Astrocyte (in vitro differentiated cells and primary cell): Measurements from ENCODE around the gene UBE2M. TPM values are rescaled to one million over a fixed set of nuclear protein-coding genes. Genes with fewer than 3 reads are reported as not detected.

Experiments used
- DNase-seq: peaks from one replicate; pipeline ENCODE4 v3.0.0-alpha.2; 2010; ENCODE audit warnings: low read depth
- FAIRE-seq: peaks from 2 replicates; lab custom pipeline; 2011; peaks lifted over from hg19 to GRCh38; lab: Jason Lieb, UNC
- H2AFZ ChIP-seq: 2 replicates; pipeline ENCODE4 v1.6.0; 2012; ENCODE audit warnings: low read depth, low read length, inconsistent platforms
- H3K27ac ChIP-seq: 2 replicates; pipeline ENCODE4 v1.5.1; 2011; ENCODE audit warnings: low read depth, low read length, inconsistent platforms
- H3K27me3 ChIP-seq: 2 replicates; pipeline ENCODE4 v1.6.0; 2011; ENCODE audit warnings: low read length, inconsistent platforms; ENCODE audit not compliant: insufficient read depth
- H3K36me3 ChIP-seq: 2 replicates; pipeline ENCODE4 v1.5.1; 2011; ENCODE audit warnings: low read length, inconsistent platforms; ENCODE audit not compliant: insufficient read depth
- H3K4me1 ChIP-seq: 2 replicates; pipeline ENCODE4 v1.5.1; 2011; ENCODE audit warnings: low read length, inconsistent platforms; ENCODE audit not compliant: insufficient read depth
- H3K4me2 ChIP-seq: 2 replicates; pipeline ENCODE4 v1.6.0; 2012; ENCODE audit warnings: low read length, inconsistent platforms
- H3K4me3 ChIP-seq: 2 replicates; pipeline ENCODE4 v1.5.1; 2011; ENCODE audit warnings: low read depth, mild to moderate bottlenecking, low read length, inconsistent platforms; ENCODE audit not compliant: insufficient read depth
- H3K79me2 ChIP-seq: 2 replicates; pipeline ENCODE4 v1.6.0; 2012; ENCODE audit warnings: mild to moderate bottlenecking, low read length, inconsistent platforms; ENCODE audit not compliant: insufficient read depth
- H3K9ac ChIP-seq: 2 replicates; pipeline ENCODE4 v1.6.0; 2012; ENCODE audit warnings: mild to moderate bottlenecking, low read length, inconsistent platforms
- H3K9me3 ChIP-seq: 2 replicates; pipeline ENCODE4 v1.5.1; 2012; ENCODE audit warnings: low read depth, mild to moderate bottlenecking, low read length, inconsistent platforms; ENCODE audit not compliant: insufficient read depth
- H4K20me1 ChIP-seq: 2 replicates; pipeline ENCODE4 v1.6.0; 2012; ENCODE audit warnings: low read length, inconsistent platforms; ENCODE audit not compliant: insufficient read depth
- H3K27ac Mint-ChIP-seq: one replicate; pipeline ENCODE4 v1.8.0; 2021; ENCODE audit warnings: mild to moderate bottlenecking, mixed read lengths; ENCODE audit not compliant: unreplicated experiment
- H3K27me3 Mint-ChIP-seq: one replicate; pipeline ENCODE4 v1.8.0; 2021; ENCODE audit warnings: low read depth, mixed read lengths; ENCODE audit not compliant: unreplicated experiment
- H3K36me3 Mint-ChIP-seq: one replicate; pipeline ENCODE4 v1.8.0; 2021; ENCODE audit warnings: low read depth, mixed read lengths; ENCODE audit not compliant: unreplicated experiment
- H3K4me1 Mint-ChIP-seq: one replicate; pipeline ENCODE4 v1.8.0; 2021; ENCODE audit warnings: low read depth, mixed read lengths; ENCODE audit not compliant: unreplicated experiment
- H3K4me3 Mint-ChIP-seq: one replicate; pipeline ENCODE4 v1.8.0; 2021; ENCODE audit warnings: mild to moderate bottlenecking, moderate library complexity, mixed read lengths; ENCODE audit not compliant: unreplicated experiment
- H3K9me3 Mint-ChIP-seq: one replicate; pipeline ENCODE4 v1.8.0; 2021; ENCODE audit warnings: mild to moderate bottlenecking, mixed read lengths; ENCODE audit not compliant: unreplicated experiment
- EZH2 ChIP-seq: IDR thresholded peaks from 2 replicates; pipeline ENCODE4 v1.6.1; 2012; ENCODE audit warnings: mild to moderate bottlenecking, low read length, inconsistent platforms; ENCODE audit not compliant: insufficient read depth
- total RNA-seq: library from RNA; stranded (reverse); gene quantifications from 2 replicates; pipeline ENCODE4 v1.2.1, GENCODE V29; 2021
- TF ChIP-seq, protein P1 (sequence below): IDR thresholded peaks from 2 replicates; pipeline ENCODE4 v1.5.1; 2011; ENCODE audit warnings: low read depth, mild to moderate bottlenecking, inconsistent platforms, low read length, moderate library complexity; ENCODE audit not compliant: insufficient read depth

UBE2M gene
- total RNA-seq, 1 donor from 2014 or later = 113 TPM

DNA sequence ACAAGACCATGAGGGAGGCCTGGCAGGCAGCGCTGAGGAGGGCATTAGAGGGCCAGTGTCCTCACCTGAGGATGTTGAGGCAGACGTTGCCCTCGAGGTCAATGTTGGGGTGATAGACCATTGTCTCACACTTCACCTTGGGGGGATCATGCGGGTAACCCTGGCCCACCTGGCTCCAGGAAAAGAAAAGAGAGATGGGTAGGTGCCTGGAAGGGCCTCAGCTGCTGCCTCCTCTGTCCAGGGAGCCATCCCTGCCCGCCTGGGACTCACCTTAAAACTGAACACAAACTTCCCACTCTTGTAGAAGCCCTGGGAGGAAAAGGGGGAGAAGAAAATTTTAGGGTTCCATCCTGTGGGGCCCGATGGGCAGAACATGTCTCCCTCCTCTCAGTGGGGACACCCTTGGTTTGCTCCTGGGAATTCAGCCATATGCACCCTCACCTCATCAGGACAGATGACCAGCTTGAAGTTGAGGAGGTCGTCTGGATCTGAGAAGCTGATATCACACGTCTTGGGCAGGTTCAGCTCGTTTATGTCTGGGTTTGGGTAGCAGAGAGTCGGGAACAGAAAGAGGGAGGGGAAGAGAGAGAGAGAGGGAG is 1.7 kb downstream of the UBE2M start:
- peaks cover 4% of the 10 kb centered on the region for H3K27me3 ChIP-seq
- peak overlapping the region; percentile 79 for H3K27ac Mint-ChIP-seq
- peak overlapping the region; percentile 97 for H3K4me3 Mint-ChIP-seq
- H3K4me1 Mint-ChIP-seq = peaks cover 31% of the 10 kb centered on the region
- DNase-seq (no peak), FAIRE-seq (no peak)
- peak overlapping the region; percentile 98 for H3K4me2 ChIP-seq
- peaks cover 18% of the 10 kb centered on the region for H3K36me3 Mint-ChIP-seq
- H3K9ac ChIP-seq = peak overlapping the region; percentile 97
- no peaks in the 10 kb centered on the region for H3K27me3 Mint-ChIP-seq
- H3K36me3 ChIP-seq = peaks cover 16% of the 10 kb centered on the region
- peak overlapping the region; percentile 20 for H3K27ac ChIP-seq
- TF ChIP-seq, protein P1, sequence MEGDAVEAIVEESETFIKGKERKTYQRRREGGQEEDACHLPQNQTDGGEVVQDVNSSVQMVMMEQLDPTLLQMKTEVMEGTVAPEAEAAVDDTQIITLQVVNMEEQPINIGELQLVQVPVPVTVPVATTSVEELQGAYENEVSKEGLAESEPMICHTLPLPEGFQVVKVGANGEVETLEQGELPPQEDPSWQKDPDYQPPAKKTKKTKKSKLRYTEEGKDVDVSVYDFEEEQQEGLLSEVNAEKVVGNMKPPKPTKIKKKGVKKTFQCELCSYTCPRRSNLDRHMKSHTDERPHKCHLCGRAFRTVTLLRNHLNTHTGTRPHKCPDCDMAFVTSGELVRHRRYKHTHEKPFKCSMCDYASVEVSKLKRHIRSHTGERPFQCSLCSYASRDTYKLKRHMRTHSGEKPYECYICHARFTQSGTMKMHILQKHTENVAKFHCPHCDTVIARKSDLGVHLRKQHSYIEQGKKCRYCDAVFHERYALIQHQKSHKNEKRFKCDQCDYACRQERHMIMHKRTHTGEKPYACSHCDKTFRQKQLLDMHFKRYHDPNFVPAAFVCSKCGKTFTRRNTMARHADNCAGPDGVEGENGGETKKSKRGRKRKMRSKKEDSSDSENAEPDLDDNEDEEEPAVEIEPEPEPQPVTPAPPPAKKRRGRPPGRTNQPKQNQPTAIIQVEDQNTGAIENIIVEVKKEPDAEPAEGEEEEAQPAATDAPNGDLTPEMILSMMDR = no peak
- TF ChIP-seq EZH2 = no peak
- H4K20me1 ChIP-seq = peaks cover 22% of the 10 kb centered on the region
- peaks cover 45% of the 10 kb centered on the region for H3K79me2 ChIP-seq
- peaks cover 32% of the 10 kb centered on the region for H3K4me1 ChIP-seq
- H3K9me3 ChIP-seq = no peaks in the 10 kb centered on the region
- peak overlapping the region; percentile 94 for H3K4me3 ChIP-seq
- no peaks in the 10 kb centered on the region for H3K9me3 Mint-ChIP-seq
- no peak overlapping the region for H2AFZ ChIP-seq

DNA sequence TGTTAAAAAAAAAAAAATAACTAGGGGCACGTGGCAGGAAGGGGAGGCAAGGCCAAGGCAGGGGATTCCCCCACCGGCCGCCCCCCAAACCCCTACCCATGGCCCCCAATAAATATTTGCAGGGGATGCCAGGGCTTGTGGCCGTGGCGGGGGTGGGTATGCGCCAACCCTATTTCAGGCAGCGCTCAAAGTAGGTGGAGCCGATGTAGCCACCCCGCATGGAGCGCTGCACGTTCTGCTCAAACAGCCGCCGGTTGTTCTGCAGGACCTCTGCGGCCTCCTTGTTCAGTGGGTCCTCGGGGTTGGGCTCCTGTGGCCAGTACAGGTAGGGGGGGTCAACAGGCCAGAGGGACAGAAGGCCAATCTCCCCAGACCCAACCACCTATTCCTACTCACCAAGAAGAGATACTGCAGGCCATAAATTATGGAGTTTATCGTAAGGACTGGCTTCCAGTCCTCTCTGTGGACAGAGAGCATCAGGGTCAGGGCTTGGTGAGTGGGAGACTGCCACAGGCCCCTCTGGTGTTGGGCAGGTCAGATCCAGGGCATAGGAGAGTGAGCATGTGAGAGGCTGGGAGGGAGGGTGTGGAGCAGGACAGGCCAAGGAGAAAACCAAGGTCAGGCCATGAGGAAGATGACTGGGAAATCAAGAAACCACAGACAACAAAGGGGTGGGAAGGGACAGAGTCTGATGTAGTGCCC is 2.3 kb downstream of the UBE2M start:
- no peak overlapping the region for H3K4me3 ChIP-seq
- no peaks in the 10 kb centered on the region for H3K27me3 ChIP-seq
- H3K9ac ChIP-seq = peak overlapping the region; percentile 97
- Mint-ChIP-seq H3K4me1 (peaks cover 31% of the 10 kb centered on the region), H3K36me3 (peaks cover 19% of the 10 kb centered on the region), H3K4me3 (peak overlapping the region; percentile 97), H3K27me3 (no peaks in the 10 kb centered on the region), H3K9me3 (no peaks in the 10 kb centered on the region), H3K27ac (peak overlapping the region; percentile 79)
- TF ChIP-seq EZH2 = no peak
- TF ChIP-seq, protein P1 = no peak
- FAIRE-seq (no peak), DNase-seq (no peak)
- no peak overlapping the region for H3K27ac ChIP-seq
- peaks cover 48% of the 10 kb centered on the region for H3K79me2 ChIP-seq
- no peaks in the 10 kb centered on the region for H3K9me3 ChIP-seq
- H3K36me3 ChIP-seq = peaks cover 21% of the 10 kb centered on the region
- peaks cover 28% of the 10 kb centered on the region for H4K20me1 ChIP-seq
- H3K4me2 ChIP-seq = peak overlapping the region; percentile 98
- H3K4me1 ChIP-seq = peaks cover 32% of the 10 kb centered on the region
- H2AFZ ChIP-seq = no peak overlapping the region

DNA sequence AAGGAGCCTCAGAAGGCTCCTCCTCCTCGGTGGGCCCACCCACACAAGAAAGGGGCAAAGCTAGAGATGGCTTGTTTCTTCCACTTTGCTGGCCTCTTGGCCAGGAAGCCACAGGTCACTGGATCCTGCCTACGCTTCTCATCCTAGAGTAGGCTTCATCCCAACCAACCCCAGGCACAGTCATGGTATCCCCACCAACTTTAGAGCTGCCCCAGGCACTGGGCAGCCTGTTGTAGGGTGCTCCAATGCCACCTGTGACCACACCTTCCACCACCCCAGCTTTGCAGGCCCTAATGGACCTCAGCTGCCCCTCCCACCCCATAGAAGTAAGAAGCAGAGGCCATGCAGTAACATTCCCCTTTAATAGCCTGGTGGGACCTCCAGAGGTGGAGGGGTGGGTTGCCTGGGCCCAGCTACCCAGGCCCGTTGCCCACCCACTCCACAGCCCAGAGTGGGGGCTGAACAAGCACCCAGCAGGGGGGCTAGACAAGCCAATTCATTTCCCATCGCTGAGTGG is 3.0 kb downstream of the UBE2M start:
- Histone ChIP-seq H3K9me3 (no peaks in the 10 kb centered on the region), H3K79me2 (peaks cover 55% of the 10 kb centered on the region), H3K4me2 (peak overlapping the region; percentile 92), H3K9ac (peak overlapping the region; percentile 89), H2AFZ (peak overlapping the region; percentile 62), H3K4me3 (peak overlapping the region; percentile 66), H3K4me1 (peaks cover 32% of the 10 kb centered on the region), H3K27me3 (no peaks in the 10 kb centered on the region), H3K27ac (peak overlapping the region; percentile 78), H4K20me1 (peaks cover 35% of the 10 kb centered on the region), H3K36me3 (peaks cover 28% of the 10 kb centered on the region)
- Mint-ChIP-seq H3K36me3 (peaks cover 21% of the 10 kb centered on the region), H3K4me3 (peak overlapping the region; percentile 97), H3K9me3 (no peaks in the 10 kb centered on the region), H3K4me1 (peaks cover 30% of the 10 kb centered on the region), H3K27me3 (no peaks in the 10 kb centered on the region), H3K27ac (peak overlapping the region; percentile 98)
- DNase-seq = no peak
- no peak for FAIRE-seq
- TF ChIP-seq, protein P1 = no peak
